Measurements from ENCODE around the gene SETD6. TPM values are rescaled to one million over a fixed set of nuclear protein-coding genes. Genes with fewer than 3 reads are reported as not detected.

SETD6 gene
- total RNA-seq, 5 donors from 2014 or later (not counting 1 experiment from before 2014, with no cell fraction given), result 29.6 to 44.2 (median 35.1) TPM

DNA sequence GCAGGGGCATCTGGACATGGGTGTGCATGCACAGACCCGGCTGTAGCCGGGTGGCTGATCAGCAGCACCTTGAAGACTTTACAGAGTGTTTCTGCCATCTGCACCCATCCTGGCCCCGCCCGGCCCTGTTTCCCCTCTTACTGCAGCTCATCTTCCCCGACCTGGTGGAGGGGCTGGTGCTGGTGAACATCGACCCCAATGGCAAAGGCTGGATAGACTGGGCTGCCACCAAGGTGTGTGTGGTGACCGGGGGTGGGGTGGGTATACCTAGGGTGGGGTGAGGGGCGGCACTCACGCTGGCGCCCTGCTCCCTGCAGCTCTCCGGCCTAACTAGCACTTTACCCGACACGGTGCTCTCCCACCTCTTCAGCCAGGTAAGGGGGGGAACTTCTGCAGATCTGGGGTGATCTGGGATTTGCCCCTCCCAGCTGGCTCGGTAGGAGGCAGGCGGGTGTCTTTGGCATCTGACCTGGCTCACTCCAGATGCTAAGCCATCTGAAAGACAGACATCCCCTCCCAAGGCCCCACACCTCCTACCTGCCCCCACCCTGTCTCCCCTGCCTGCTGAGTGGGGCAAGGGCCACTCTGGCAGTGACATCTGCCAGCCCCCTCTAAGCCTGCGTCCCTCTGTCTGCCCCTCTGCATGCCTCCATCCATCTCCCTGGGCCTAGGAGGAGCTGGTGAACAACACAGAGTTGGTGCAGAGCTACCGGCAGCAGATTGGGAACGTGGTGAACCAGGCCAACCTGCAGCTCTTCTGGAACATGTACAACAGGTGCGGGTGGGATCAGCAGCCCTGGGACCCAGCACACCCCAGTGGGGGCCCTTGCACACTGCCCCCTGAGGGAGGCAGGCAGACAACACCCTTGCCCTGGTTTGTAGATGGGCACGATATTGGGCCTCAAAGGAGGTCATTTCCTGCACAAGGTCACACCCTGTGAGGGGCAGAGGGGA lies 8.8 kb upstream of the SETD6 start:
- ChIA-PET POLR2A (no interaction called here), CTCF (interaction anchor here (0.6 to 0.9 kb wide), 4 partner anchors 12 to 175 kb away, joined by 3 to 8 read pairs (median 4); no protein-coding TSS in a partner anchor)
- H3K9me3 ChIP-seq, result no peaks in the 10 kb centered on the region
- 87% methylated on average over 11 of the region's 20 CpGs for WGBS (ENCODE audit: insufficient coverage)
- Mint-ChIP-seq H3K36me3 (no peaks in the 10 kb centered on the region), H3K9me3 (no peaks in the 10 kb centered on the region), H3K27ac (no peak overlapping the region), H3K4me3 (no peak overlapping the region), H3K27me3 (peaks cover 0 to 9% of the 10 kb centered on the region in 2 donors), H3K4me1 (peaks cover 2 to 4% (median 3%) of the 10 kb centered on the region in 3 donors)
- H3K36me3 ChIP-seq (ENCODE audit: control insufficient read depth in 2 of 2, extremely low read depth in 1 of 2, insufficient read depth in 1 of 2, low read length in 1 of 2), result no peaks in the 10 kb centered on the region
- H3K4me3 ChIP-seq (ENCODE audit: control insufficient read depth in 1 of 2, extremely low read depth in 1 of 2, low read length in 1 of 2), result no peak overlapping the region
- no peak for DNase-seq
- no peak for ATAC-seq (replicated peaks in 1 of 4)
- H3K27ac ChIP-seq (ENCODE audit: low read length), result no peak overlapping the region
- peaks cover 3 to 8% of the 10 kb centered on the region in 2 experiments for H3K4me1 ChIP-seq (ENCODE audit: control insufficient read depth in 1 of 2, extremely low read depth in 1 of 2, insufficient read depth in 2 of 2, low read length in 2 of 2)
- peaks cover 0 to 30% of the 10 kb centered on the region in 2 experiments for H3K27me3 ChIP-seq (replicated peaks in 1 of 2; ENCODE audit: control insufficient read depth in 2 of 2, extremely low read depth in 1 of 2, insufficient read depth in 2 of 2, low read length in 1 of 2)

DNA sequence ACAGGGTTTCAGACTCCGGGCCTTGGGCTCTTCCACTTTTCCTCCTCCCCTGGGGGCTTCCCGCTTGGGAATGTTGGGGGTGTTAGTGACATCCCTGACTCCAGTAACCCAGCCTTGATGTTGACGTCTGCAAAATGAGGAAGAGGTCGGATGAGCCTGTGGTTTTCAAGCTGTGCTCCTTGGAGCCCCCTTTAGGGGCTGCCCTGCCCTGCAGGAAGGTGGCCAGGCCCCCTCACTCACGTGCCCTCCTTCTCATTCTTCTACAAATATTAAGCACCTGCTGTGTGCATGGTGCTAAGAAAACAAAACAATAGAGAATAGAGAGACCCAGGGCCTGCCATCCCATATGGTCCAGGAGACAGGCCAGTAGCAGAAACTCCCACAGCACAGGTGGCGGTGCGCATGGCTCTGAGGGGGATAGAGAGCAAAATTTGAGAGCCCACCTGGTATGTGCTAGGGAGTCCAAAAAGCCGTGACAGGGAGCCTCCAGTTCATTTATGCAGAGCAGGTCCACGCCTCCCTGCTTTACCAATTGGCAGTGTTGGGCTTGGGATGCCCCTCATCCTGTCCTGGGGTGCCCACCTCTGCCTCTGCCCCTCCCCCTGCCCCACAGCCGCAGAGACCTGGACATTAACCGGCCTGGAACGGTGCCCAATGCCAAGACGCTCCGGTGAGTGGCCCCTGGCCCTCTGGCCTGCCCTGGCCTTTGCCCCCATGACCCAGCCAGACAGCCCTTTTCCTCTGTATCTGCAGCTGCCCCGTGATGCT lies 7.9 kb upstream of the SETD6 start:
- Histone ChIP-seq H3K27me3 (replicated peaks in 1 of 2; ENCODE audit: control insufficient read depth in 2 of 2, extremely low read depth in 1 of 2, insufficient read depth in 2 of 2, low read length in 1 of 2) (peaks cover 0 to 23% of the 10 kb centered on the region in 2 experiments), H3K4me3 (ENCODE audit: control insufficient read depth in 1 of 2, extremely low read depth in 1 of 2, low read length in 1 of 2) (no peak overlapping the region), H3K4me1 (ENCODE audit: control insufficient read depth in 1 of 2, extremely low read depth in 1 of 2, insufficient read depth in 2 of 2, low read length in 2 of 2) (peaks cover 0 to 7% of the 10 kb centered on the region in 2 experiments), H3K9me3 (no peaks in the 10 kb centered on the region), H3K27ac (ENCODE audit: low read length) (no peak overlapping the region), H3K36me3 (ENCODE audit: control insufficient read depth in 2 of 2, extremely low read depth in 1 of 2, insufficient read depth in 1 of 2, low read length in 1 of 2) (no peaks in the 10 kb centered on the region)
- H3K27me3 Mint-ChIP-seq, result peaks cover 0 to 6% of the 10 kb centered on the region in 2 donors
- ATAC-seq (replicated peaks in 1 of 4) (no peak), DNase-seq (no peak)
- H3K4me1 Mint-ChIP-seq, result peaks cover 1 to 7% (median 5%) of the 10 kb centered on the region in 3 donors
- POLR2A ChIA-PET, result no interaction called here
- no peaks in the 10 kb centered on the region for H3K9me3 Mint-ChIP-seq
- 90% methylated on average over 4 of the region's 15 CpGs for WGBS (ENCODE audit: insufficient coverage)
- H3K36me3 Mint-ChIP-seq, result no peaks in the 10 kb centered on the region
- CTCF ChIA-PET, result no interaction called here
- no peak overlapping the region for H3K4me3 Mint-ChIP-seq
- no peak overlapping the region for H3K27ac Mint-ChIP-seq

DNA sequence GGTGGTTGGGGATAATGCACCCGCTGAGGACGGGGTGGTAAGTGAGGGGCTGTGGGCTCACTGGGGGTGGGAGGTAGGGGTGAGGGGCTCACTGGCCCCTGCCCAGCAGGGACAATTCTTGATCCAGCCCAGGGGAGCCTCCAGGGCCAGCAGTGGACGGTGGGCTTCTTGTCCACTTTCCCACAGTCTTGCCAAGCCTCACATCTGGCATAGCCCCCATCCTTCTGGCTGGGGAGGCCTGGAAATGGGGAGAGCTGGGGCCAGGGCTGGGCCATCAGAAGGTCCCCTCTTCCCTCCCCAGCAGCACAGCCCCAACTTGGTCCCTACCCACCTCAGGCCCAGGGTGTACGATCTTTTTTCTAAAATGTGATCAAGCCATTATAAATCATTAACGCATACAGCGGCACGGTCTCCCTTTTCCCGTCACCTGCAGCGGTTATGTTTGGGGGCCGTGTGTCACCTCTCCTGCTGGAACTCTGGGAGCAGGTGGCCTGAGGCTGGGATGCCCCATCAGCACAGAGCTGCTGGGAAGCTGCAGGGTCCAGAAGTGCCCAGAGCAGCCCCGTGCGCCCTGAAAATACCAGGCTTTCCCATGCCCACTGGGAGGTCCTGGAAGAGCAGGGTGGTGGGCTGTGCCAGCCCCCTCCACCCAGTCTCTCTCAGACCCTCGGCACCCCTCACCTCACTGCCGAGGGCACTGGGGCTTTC lies 7.2 kb upstream of the SETD6 start:
- Histone ChIP-seq H3K9me3 (no peaks in the 10 kb centered on the region), H3K36me3 (ENCODE audit: control insufficient read depth in 2 of 2, extremely low read depth in 1 of 2, insufficient read depth in 1 of 2, low read length in 1 of 2) (no peaks in the 10 kb centered on the region), H3K27ac (ENCODE audit: low read length) (no peak overlapping the region), H3K4me1 (ENCODE audit: control insufficient read depth in 1 of 2, extremely low read depth in 1 of 2, insufficient read depth in 2 of 2, low read length in 2 of 2) (peaks cover 0 to 7% of the 10 kb centered on the region in 2 experiments), H3K4me3 (ENCODE audit: control insufficient read depth in 1 of 2, extremely low read depth in 1 of 2, low read length in 1 of 2) (no peak overlapping the region), H3K27me3 (replicated peaks in 1 of 2; ENCODE audit: control insufficient read depth in 2 of 2, extremely low read depth in 1 of 2, insufficient read depth in 2 of 2, low read length in 1 of 2) (peaks cover 0 to 17% of the 10 kb centered on the region in 2 experiments)
- Mint-ChIP-seq H3K27me3 (no peaks in the 10 kb centered on the region), H3K4me1 (peaks cover 1 to 7% (median 5%) of the 10 kb centered on the region in 3 donors), H3K27ac (no peak overlapping the region), H3K9me3 (no peaks in the 10 kb centered on the region), H3K36me3 (no peaks in the 10 kb centered on the region), H3K4me3 (no peak overlapping the region)
- ChIA-PET CTCF (interaction anchor here in 1 of 2 donors (1.7 kb wide), 1 partner anchor 248 kb away, joined by 6 read pairs; no protein-coding TSS in a partner anchor), POLR2A (no interaction called here)
- ATAC-seq (replicated peaks in 1 of 4), result no peak
- no peak for DNase-seq
- WGBS (ENCODE audit: insufficient coverage), result 84% methylated on average over 11 of the region's 14 CpGs

DNA sequence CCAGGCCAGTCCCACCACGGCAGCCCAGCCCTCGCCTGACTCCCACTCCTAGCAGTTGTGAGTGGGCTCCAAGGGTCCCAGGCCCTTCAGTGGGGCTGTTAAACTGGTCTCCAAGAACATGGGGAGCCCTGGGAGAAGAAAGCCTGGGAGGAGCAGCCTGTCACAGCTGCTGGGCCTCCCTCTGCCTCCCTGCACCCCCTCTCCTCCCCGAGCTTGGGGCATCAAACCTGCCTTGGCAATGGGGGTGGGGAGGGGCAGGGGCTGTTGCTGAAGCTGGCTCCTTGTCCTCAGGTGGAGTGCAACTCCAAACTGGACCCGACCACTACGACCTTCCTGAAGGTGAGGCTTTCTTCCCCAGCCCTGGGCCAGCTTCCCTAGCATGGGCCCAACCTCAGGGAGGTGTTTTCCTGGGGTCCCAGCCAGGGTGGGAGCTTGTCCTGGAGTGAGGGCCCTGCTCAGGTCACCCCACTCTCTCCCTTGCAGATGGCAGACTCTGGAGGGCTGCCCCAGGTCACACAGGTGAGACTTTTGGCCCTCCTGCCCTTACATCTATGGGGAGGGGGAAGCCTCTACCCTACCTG lies 6.6 kb upstream of the SETD6 start:
- H3K27ac Mint-ChIP-seq, result no peak overlapping the region
- peaks cover 1 to 7% (median 5%) of the 10 kb centered on the region in 3 donors for H3K4me1 Mint-ChIP-seq
- H3K27ac ChIP-seq (ENCODE audit: low read length), result no peak overlapping the region
- no peak overlapping the region for H3K4me3 Mint-ChIP-seq
- H3K27me3 ChIP-seq (replicated peaks in 1 of 2; ENCODE audit: control insufficient read depth in 2 of 2, extremely low read depth in 1 of 2, insufficient read depth in 2 of 2, low read length in 1 of 2), result peaks cover 0 to 10% of the 10 kb centered on the region in 2 experiments
- no peaks in the 10 kb centered on the region for H3K9me3 Mint-ChIP-seq
- no peak for DNase-seq
- CTCF ChIA-PET, result interaction anchor here (1.2 to 1.7 kb wide), 2 partner anchors 247 to 248 kb away, joined by 4 to 6 read pairs; no protein-coding TSS in a partner anchor
- H3K36me3 Mint-ChIP-seq, result no peaks in the 10 kb centered on the region
- no peak overlapping the region for H3K4me3 ChIP-seq (ENCODE audit: control insufficient read depth in 1 of 2, extremely low read depth in 1 of 2, low read length in 1 of 2)
- H3K9me3 ChIP-seq, result no peaks in the 10 kb centered on the region
- ATAC-seq (replicated peaks in 1 of 4), result no peak
- POLR2A ChIA-PET, result no interaction called here
- 49% methylated on average over 3 of the region's 5 CpGs for whole genome bisulfite sequencing (ENCODE audit: insufficient coverage)
- no peaks in the 10 kb centered on the region for H3K27me3 Mint-ChIP-seq
- peaks cover 0 to 7% of the 10 kb centered on the region in 2 experiments for H3K4me1 ChIP-seq (ENCODE audit: control insufficient read depth in 1 of 2, extremely low read depth in 1 of 2, insufficient read depth in 2 of 2, low read length in 2 of 2)
- H3K36me3 ChIP-seq (ENCODE audit: control insufficient read depth in 2 of 2, extremely low read depth in 1 of 2, insufficient read depth in 1 of 2, low read length in 1 of 2), result no peaks in the 10 kb centered on the region

DNA sequence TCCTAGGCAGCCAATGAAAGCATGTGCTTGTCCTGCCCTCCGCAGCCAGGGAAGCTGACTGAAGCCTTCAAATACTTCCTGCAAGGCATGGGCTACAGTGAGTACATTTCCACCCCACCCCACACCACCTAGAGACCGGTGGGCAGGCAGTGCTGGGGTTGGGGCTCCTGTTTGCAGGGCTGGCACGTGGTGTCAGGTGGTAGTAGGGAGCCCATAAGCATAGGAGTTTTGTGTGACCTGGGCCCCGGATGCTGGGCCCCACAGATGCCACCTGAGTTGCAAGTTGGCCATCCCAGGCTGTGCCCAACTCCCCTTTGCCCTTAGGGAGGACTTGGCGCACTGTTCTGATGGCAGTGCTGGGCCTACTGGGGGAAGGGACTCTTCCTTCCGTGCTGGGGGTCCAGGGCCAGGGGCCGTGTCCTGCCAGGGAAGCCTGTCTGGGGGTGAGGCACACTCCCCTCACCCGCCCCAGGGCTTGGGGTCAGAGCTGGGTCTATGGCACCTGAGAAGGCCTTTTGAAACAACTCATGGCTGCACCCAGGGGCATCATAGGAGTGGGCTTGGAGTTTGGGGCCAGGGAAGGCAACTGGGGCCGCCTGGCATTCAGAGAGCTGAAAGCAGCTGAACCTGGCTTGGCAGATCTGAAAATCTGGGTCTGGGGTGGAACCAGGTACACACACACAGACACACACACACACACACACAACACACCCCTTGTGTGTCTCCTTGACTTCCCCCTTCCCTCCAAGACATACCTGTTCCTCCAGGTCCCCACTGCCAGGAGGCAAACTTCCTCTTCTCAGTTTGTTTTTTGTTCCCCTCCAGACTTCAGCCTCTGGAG lies 5.8 kb upstream of the SETD6 start:
- 91% methylated on average over 6 of the region's 9 CpGs for WGBS (ENCODE audit: insufficient coverage)
- ATAC-seq (replicated peaks in 1 of 4), result no peak
- no peak for DNase-seq
- Mint-ChIP-seq H3K36me3 (no peaks in the 10 kb centered on the region), H3K4me3 (no peak overlapping the region), H3K27ac (no peak overlapping the region), H3K9me3 (no peaks in the 10 kb centered on the region), H3K27me3 (no peaks in the 10 kb centered on the region), H3K4me1 (peaks cover 1 to 7% (median 5%) of the 10 kb centered on the region in 3 donors)
- ChIA-PET CTCF (interaction anchor here (1.2 to 1.7 kb wide), 2 partner anchors 247 kb away, joined by 4 to 6 read pairs; no protein-coding TSS in a partner anchor), POLR2A (no interaction called here)
- Histone ChIP-seq H3K27ac (ENCODE audit: low read length) (no peak overlapping the region), H3K27me3 (replicated peaks in 1 of 2; ENCODE audit: control insufficient read depth in 2 of 2, extremely low read depth in 1 of 2, insufficient read depth in 2 of 2, low read length in 1 of 2) (peaks cover 0 to 3% of the 10 kb centered on the region in 2 experiments), H3K4me3 (ENCODE audit: control insufficient read depth in 1 of 2, extremely low read depth in 1 of 2, low read length in 1 of 2) (no peak overlapping the region), H3K36me3 (ENCODE audit: control insufficient read depth in 2 of 2, extremely low read depth in 1 of 2, insufficient read depth in 1 of 2, low read length in 1 of 2) (no peaks in the 10 kb centered on the region), H3K4me1 (ENCODE audit: control insufficient read depth in 1 of 2, extremely low read depth in 1 of 2, insufficient read depth in 2 of 2, low read length in 2 of 2) (peaks cover 0 to 8% of the 10 kb centered on the region in 2 experiments), H3K9me3 (no peaks in the 10 kb centered on the region)

Measured in T-cell (primary cell).